PC-3 (cell line): ENCODE results near the gene PTGIR.

Source experiments
- EZH2 ChIP-seq: fragments of 300-600 bp; sonication (generic); IDR thresholded peaks from one replicate; pipeline ENCODE4 v1.6.1; 2017; ENCODE audit warnings: antibody characterized with exemption, mild to moderate bottlenecking, low read length; ENCODE audit not compliant: unreplicated experiment
- EZH2phosphoT487 ChIP-seq: fragments of 300-600 bp; sonication (generic); IDR thresholded peaks from 2 replicates; pipeline ENCODE4 v1.6.1; 2018; ENCODE audit warnings: mild to moderate bottlenecking, antibody characterized with exemption, low read length, borderline replicate concordance
- TF ChIP-seq, protein P1 (sequence below): fragments of 300-600 bp; sonication (generic); conservative IDR thresholded peaks from 2 replicates; pipeline ENCODE4 v1.5.1; 2017; ENCODE audit warnings: antibody characterized with exemption, low read depth, mild to moderate bottlenecking, low read length

DNA sequence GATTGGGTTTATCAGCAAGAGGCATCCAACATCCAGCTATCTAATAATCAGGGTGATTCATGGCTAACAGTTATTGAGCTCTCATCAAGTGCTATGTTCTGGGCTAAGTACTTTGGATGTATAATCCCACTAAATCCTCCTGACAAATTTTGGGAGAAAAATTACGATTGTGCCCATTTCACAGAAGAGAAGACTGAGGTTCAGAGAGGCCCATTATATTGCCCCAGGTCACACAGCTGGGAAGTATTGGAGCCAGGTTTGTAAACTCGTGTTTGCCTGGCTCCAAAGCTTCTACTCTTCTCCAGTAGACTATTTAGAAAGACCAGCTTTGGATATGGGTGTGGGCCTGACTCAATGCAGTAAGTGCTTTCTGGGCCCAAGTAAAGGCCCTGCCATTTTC, 44.6 kb downstream of the PTGIR start:
- TF ChIP-seq, protein P1, sequence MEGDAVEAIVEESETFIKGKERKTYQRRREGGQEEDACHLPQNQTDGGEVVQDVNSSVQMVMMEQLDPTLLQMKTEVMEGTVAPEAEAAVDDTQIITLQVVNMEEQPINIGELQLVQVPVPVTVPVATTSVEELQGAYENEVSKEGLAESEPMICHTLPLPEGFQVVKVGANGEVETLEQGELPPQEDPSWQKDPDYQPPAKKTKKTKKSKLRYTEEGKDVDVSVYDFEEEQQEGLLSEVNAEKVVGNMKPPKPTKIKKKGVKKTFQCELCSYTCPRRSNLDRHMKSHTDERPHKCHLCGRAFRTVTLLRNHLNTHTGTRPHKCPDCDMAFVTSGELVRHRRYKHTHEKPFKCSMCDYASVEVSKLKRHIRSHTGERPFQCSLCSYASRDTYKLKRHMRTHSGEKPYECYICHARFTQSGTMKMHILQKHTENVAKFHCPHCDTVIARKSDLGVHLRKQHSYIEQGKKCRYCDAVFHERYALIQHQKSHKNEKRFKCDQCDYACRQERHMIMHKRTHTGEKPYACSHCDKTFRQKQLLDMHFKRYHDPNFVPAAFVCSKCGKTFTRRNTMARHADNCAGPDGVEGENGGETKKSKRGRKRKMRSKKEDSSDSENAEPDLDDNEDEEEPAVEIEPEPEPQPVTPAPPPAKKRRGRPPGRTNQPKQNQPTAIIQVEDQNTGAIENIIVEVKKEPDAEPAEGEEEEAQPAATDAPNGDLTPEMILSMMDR, result no peak
- no peak for TF ChIP-seq EZH2
- no peak for TF ChIP-seq EZH2phosphoT487
